ELF-1 (cell line): ENCODE measurements around the gene MTERF4.

Experiments
- DNase-seq: peaks from one replicate; pipeline ENCODE4 v3.0.0-alpha.2; 2016; ENCODE audit warnings: low read depth, low spot score

Gene MTERF4

GRCh38 chr2:241134711-241135110 is 32.6 kb upstream of the MTERF4 start:
- no peak for DNase-seq

- no peak for DNase-seq
These were observed 31.3 kb upstream of the MTERF4 start for GRCh38 chr2:241133436-241133820.

- no peak for DNase-seq
These were observed 30.7 kb upstream of the MTERF4 start for GRCh38 chr2:241132538-241133435.

- no peak for DNase-seq
These were observed 29.4 kb upstream of the MTERF4 start for GRCh38 chr2:241131531-241131930.

GRCh38 chr2:241130316-241130715 is 28.2 kb upstream of the MTERF4 start:
- DNase-seq, result no peak

GRCh38 chr2:241129086-241129871 is 27.2 kb upstream of the MTERF4 start:
- no peak for DNase-seq

- no peak for DNase-seq
These were observed 26.2 kb upstream of the MTERF4 start for GRCh38 chr2:241128266-241128665.

- no peak for DNase-seq
These were observed 24.7 kb upstream of the MTERF4 start for GRCh38 chr2:241126771-241127202.

- DNase-seq, result no peak
These were observed 24.1 kb upstream of the MTERF4 start for GRCh38 chr2:241126201-241126611.

- DNase-seq, result no peak
These were observed 23.5 kb upstream of the MTERF4 start for GRCh38 chr2:241125626-241126025.

- DNase-seq, result peak; percentile 18
These were observed 21.9 kb upstream of the MTERF4 start for GRCh38 chr2:241123816-241124536.

GRCh38 chr2:241122376-241123002 is 20.4 kb upstream of the MTERF4 start:
- DNase-seq, result no peak

- DNase-seq, result no peak
These were observed 18.9 kb upstream of the MTERF4 start for GRCh38 chr2:241121008-241121407.

- no peak for DNase-seq
These were observed 18.4 kb upstream of the MTERF4 start for GRCh38 chr2:241120440-241120839.

- DNase-seq, result no peak
These were observed 16.8 kb upstream of the MTERF4 start for GRCh38 chr2:241118737-241119505.

GRCh38 chr2:241116606-241117560 is 14.8 kb upstream of the MTERF4 start:
- no peak for DNase-seq

- no peak for DNase-seq
These were observed 13.3 kb upstream of the MTERF4 start for GRCh38 chr2:241115361-241115760.

GRCh38 chr2:241114836-241115235 is 12.7 kb upstream of the MTERF4 start:
- no peak for DNase-seq

GRCh38 chr2:241112592-241112991 is 10.5 kb upstream of the MTERF4 start:
- no peak for DNase-seq

GRCh38 chr2:241112046-241112445 is 10.0 kb upstream of the MTERF4 start:
- no peak for DNase-seq
